SK-N-SH treated with all-trans-retinoic acid at 6 μM for 48 hours (cell line): Measurements from ENCODE around the gene CHMP3.
"Not testable (repeated sequence)": the region's sequence is repeated elsewhere in the genome, so short reads cannot be mapped to it uniquely, and the experiment has no call there.

Experiments used
- ATAC-seq: fragments of 200-7000 bp; cut with Tn5 transposase; 3 replicates; pipeline ENCODE4 v1.9.1; 2020; ENCODE audit warnings: mild to moderate bottlenecking, moderate library complexity
- BACH2 ChIP-seq: fragments of 250-450 bp; sonication (Bioruptor Pico); IDR thresholded peaks from 2 replicates; pipeline ENCODE4 v1.9.0; 2021; ENCODE audit warnings: mild to moderate bottlenecking, borderline replicate concordance
- CREB5 ChIP-seq: fragments of 250-450 bp; sonication (Bioruptor Pico); IDR thresholded peaks from 2 replicates; pipeline ENCODE4 v1.5.1; 2020; ENCODE audit warnings: low read depth, mild to moderate bottlenecking, moderate library complexity
- CSDC2 ChIP-seq: fragments of 250-450 bp; sonication (Bioruptor Pico); IDR thresholded peaks from 2 replicates; pipeline ENCODE4 v1.5.0; 2020; ENCODE audit warnings: mild to moderate bottlenecking, moderate library complexity
- ESRRG ChIP-seq: fragments of 250-450 bp; sonication (Bioruptor Pico); IDR thresholded peaks from 2 replicates; pipeline ENCODE4 v1.6.1; 2021; ENCODE audit warnings: mild to moderate bottlenecking
- ISL1 ChIP-seq: fragments of 250-450 bp; sonication (Bioruptor Pico); IDR thresholded peaks from 2 replicates; pipeline ENCODE4 v2.1.2; 2022; ENCODE audit warnings: mild to moderate bottlenecking, moderate library complexity
- OSR1 ChIP-seq: fragments of 250-450 bp; sonication (Bioruptor Pico); IDR thresholded peaks from 2 replicates; pipeline ENCODE4 v1.8.0; 2022; ENCODE audit warnings: moderate library complexity, mild to moderate bottlenecking, inconsistent platforms
- PATZ1 ChIP-seq: fragments of 250-450 bp; sonication (Bioruptor Pico); IDR thresholded peaks from 2 replicates; pipeline ENCODE4 v1.8.0; 2020; ENCODE audit warnings: mild to moderate bottlenecking, moderate library complexity, borderline replicate concordance
- POU6F1 ChIP-seq: fragments of 250-450 bp; sonication (Bioruptor Pico); IDR thresholded peaks from 2 replicates; pipeline ENCODE4 v1.8.0; 2021; ENCODE audit warnings: low read depth, mild to moderate bottlenecking, moderate library complexity, borderline replicate concordance
- PPARA ChIP-seq: fragments of 250-450 bp; sonication (Bioruptor Pico); IDR thresholded peaks from 2 replicates; pipeline ENCODE4 v1.5.0; 2020; ENCODE audit warnings: mild to moderate bottlenecking, borderline replicate concordance
- RARB ChIP-seq: fragments of 250-450 bp; sonication (Bioruptor Pico); IDR thresholded peaks from 2 replicates; pipeline ENCODE4 v1.8.0; 2021; ENCODE audit warnings: mild to moderate bottlenecking, moderate library complexity
- SNAI2 ChIP-seq: fragments of 250-450 bp; sonication (Bioruptor Pico); IDR thresholded peaks from 2 replicates; pipeline ENCODE4 v1.5.0; 2020; ENCODE audit warnings: mild to moderate bottlenecking, moderate library complexity
- TOX ChIP-seq: fragments of 250-450 bp; sonication (Bioruptor Pico); IDR thresholded peaks from 2 replicates; pipeline ENCODE4 v1.8.0; 2021; ENCODE audit warnings: mild to moderate bottlenecking, moderate library complexity, borderline replicate concordance
- ZC3H10 ChIP-seq: fragments of 250-450 bp; sonication (Bioruptor Pico); IDR thresholded peaks from 2 replicates; pipeline ENCODE4 v1.5.1; 2021; ENCODE audit warnings: mild to moderate bottlenecking, moderate library complexity
- ZFP3 ChIP-seq: fragments of 250-450 bp; sonication (Bioruptor Pico); IDR thresholded peaks from 2 replicates; pipeline ENCODE4 v1.5.0; 2020; ENCODE audit warnings: mild to moderate bottlenecking, moderate library complexity
- ZFP30 ChIP-seq: fragments of 450-650 bp; formaldehyde crosslinking; IDR thresholded peaks from 2 replicates; pipeline ENCODE4 v1.5.0; 2022; ENCODE audit warnings: mild to moderate bottlenecking, moderate library complexity
- ZNF565 ChIP-seq: fragments of 450-650 bp; formaldehyde crosslinking; conservative IDR thresholded peaks from 2 replicates; pipeline ENCODE4 v1.5.0; 2020; ENCODE audit warnings: low read depth, mild to moderate bottlenecking, moderate library complexity
- ZNF70 ChIP-seq: fragments of 450-650 bp; formaldehyde crosslinking; IDR thresholded peaks from 2 replicates; pipeline ENCODE4 v1.5.0; 2020; ENCODE audit warnings: mild to moderate bottlenecking, moderate library complexity
- ZNF8 ChIP-seq: fragments of 450-650 bp; formaldehyde crosslinking; IDR thresholded peaks from 2 replicates; pipeline ENCODE4 v1.5.0; 2020; ENCODE audit warnings: mild to moderate bottlenecking, moderate library complexity

The CHMP3 gene

GRCh38 chr2:86596118-86596517, 32.9 kb upstream of the CHMP3 start:
- TF ChIP-seq CSDC2 (CRISPR knock-in tag) (no peak), ISL1 (CRISPR knock-in tag) (no peak), POU6F1 (CRISPR knock-in tag) (no peak), ZFP3 (CRISPR knock-in tag) (no peak), PPARA (CRISPR knock-in tag) (no peak)
- ATAC-seq = no peak

GRCh38 chr2:86593266-86593665, 30.0 kb upstream of the CHMP3 start:
- ATAC-seq = no peak
- TF ChIP-seq POU6F1 (CRISPR knock-in tag) (no peak), PPARA (CRISPR knock-in tag) (no peak), BACH2 (CRISPR knock-in tag) (no peak), ISL1 (CRISPR knock-in tag) (no peak), RARB (no peak), ZC3H10 (no peak), PATZ1 (CRISPR knock-in tag) (no peak), ZNF70 (no peak), ZFP3 (CRISPR knock-in tag) (no peak), CREB5 (no peak), ZFP30 (CRISPR knock-in tag) (no peak)

- TF ChIP-seq CREB5 (no peak), ISL1 (CRISPR knock-in tag) (peak; percentile 50; the same call in 1 of the 2 replicates)
Observed at GRCh38 chr2:86592547-86593230, 29.4 kb upstream of the CHMP3 start.

GRCh38 chr2:86589701-86590100, 26.5 kb upstream of the CHMP3 start:
- ATAC-seq = not testable (repeated sequence)

More at GRCh38 chr2:86592547-86593230, 29.4 kb upstream of the CHMP3 start:
- no peak for ATAC-seq

GRCh38 chr2:86584151-86584913, 21.1 kb upstream of the CHMP3 start:
- no peak for ATAC-seq
- no peak for TF ChIP-seq ZFP30 (CRISPR knock-in tag)
- TF ChIP-seq ZFP3 (CRISPR knock-in tag) = no peak
- no peak for TF ChIP-seq PATZ1 (CRISPR knock-in tag)
- no peak for TF ChIP-seq ZNF8 (CRISPR knock-in tag)
- TF ChIP-seq CREB5 = no peak
- no peak for TF ChIP-seq POU6F1 (CRISPR knock-in tag)
- TF ChIP-seq ZNF565 = no peak
- TF ChIP-seq CSDC2 (CRISPR knock-in tag) = no peak
- TF ChIP-seq ESRRG = no peak
- TF ChIP-seq SNAI2 (CRISPR knock-in tag) = no peak
- no peak for TF ChIP-seq ZNF70
- no peak for TF ChIP-seq OSR1 (CRISPR knock-in tag)
- TF ChIP-seq RARB = no peak
- no peak for TF ChIP-seq ZC3H10
- TF ChIP-seq TOX (CRISPR knock-in tag) = no peak

More at GRCh38 chr2:86589701-86590100, 26.5 kb upstream of the CHMP3 start:
- peak; percentile 79 for TF ChIP-seq ZNF8 (CRISPR knock-in tag)
